Measurements from ENCODE around the gene TRA2B.
A peak's percentile ranks its signal among the peaks of the same experiment; 100 is the strongest.

TRA2B gene

DNA sequence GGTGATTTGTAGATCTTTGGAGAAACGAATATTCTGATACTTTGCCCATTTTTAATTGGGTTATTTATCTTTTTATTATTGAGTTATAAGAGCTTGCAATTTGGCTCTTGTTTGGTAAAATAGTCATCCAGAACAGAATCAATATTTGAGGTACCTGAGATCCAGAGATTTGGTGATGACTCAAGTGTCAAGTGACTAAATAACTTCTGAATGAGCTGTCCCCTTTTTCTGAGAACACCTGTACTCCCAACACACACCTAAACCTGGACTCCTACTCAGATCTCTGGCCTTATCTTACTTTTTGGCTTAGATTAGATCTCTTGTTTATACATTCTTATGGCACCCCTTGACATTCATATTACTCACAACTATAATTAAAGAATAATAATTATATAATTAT lies 3.1 kb upstream of the TRA2B start:
- TF ChIP-seq GLIS3 (CRISPR knock-in tag; IDR thresholded peaks at IDR 0.05) (no peak), ISL1 (CRISPR knock-in tag; IDR thresholded peaks at IDR 0.05) (no peak), TOX (CRISPR knock-in tag; IDR thresholded peaks at IDR 0.05; ENCODE audit: borderline replicate concordance) (no peak), ZNF70 (CRISPR knock-in tag; IDR thresholded peaks at IDR 0.05) (no peak)
- TF ChIP-seq, protein P1, sequence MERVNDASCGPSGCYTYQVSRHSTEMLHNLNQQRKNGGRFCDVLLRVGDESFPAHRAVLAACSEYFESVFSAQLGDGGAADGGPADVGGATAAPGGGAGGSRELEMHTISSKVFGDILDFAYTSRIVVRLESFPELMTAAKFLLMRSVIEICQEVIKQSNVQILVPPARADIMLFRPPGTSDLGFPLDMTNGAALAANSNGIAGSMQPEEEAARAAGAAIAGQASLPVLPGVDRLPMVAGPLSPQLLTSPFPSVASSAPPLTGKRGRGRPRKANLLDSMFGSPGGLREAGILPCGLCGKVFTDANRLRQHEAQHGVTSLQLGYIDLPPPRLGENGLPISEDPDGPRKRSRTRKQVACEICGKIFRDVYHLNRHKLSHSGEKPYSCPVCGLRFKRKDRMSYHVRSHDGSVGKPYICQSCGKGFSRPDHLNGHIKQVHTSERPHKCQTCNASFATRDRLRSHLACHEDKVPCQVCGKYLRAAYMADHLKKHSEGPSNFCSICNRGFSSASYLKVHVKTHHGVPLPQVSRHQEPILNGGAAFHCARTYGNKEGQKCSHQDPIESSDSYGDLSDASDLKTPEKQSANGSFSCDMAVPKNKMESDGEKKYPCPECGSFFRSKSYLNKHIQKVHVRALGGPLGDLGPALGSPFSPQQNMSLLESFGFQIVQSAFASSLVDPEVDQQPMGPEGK (CRISPR knock-in tag; IDR thresholded peaks at IDR 0.05; ENCODE audit: borderline replicate concordance) = no peak
- ATAC-seq = no peak

DNA sequence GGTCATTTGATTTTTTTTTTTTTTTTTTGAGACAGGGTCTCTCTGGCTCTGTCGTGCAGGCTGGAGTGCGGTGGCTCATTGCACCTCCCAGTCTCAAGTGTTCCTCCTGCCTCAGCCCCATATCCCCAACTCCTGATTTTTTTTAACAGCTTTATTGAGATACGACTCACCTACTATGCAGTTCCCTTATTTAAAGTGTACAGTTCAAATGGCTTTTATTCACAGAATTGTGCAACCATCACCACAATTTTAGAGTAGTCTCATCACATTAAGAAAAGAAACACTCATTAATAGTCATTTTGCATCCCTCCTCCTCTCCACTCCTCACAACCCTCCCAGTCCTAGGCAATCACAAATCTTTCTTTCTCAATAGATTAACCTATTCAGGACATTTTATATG lies 1.9 kb upstream of the TRA2B start:
- TF ChIP-seq SNAI2 (CRISPR knock-in tag; IDR thresholded peaks at IDR 0.05) (no peak), ZC3H10 (CRISPR knock-in tag; IDR thresholded peaks at IDR 0.05) (no peak), PPARA (CRISPR knock-in tag; IDR thresholded peaks at IDR 0.05; ENCODE audit: borderline replicate concordance) (no peak), OSR1 (CRISPR knock-in tag; IDR thresholded peaks at IDR 0.05) (no peak), TOX (CRISPR knock-in tag; IDR thresholded peaks at IDR 0.05; ENCODE audit: borderline replicate concordance) (no peak), ZNF565 (CRISPR knock-in tag; conservative IDR thresholded peaks at IDR 0.05; ENCODE audit: low read depth) (no peak), CSDC2 (CRISPR knock-in tag; IDR thresholded peaks at IDR 0.05) (no peak), ARNTL (CRISPR knock-in tag; IDR thresholded peaks at IDR 0.05; ENCODE audit: borderline replicate concordance, low read depth) (no peak), BACH2 (CRISPR knock-in tag; IDR thresholded peaks at IDR 0.05; ENCODE audit: borderline replicate concordance) (no peak), ISL1 (CRISPR knock-in tag; IDR thresholded peaks at IDR 0.05) (no peak)
- TF ChIP-seq, protein P2, sequence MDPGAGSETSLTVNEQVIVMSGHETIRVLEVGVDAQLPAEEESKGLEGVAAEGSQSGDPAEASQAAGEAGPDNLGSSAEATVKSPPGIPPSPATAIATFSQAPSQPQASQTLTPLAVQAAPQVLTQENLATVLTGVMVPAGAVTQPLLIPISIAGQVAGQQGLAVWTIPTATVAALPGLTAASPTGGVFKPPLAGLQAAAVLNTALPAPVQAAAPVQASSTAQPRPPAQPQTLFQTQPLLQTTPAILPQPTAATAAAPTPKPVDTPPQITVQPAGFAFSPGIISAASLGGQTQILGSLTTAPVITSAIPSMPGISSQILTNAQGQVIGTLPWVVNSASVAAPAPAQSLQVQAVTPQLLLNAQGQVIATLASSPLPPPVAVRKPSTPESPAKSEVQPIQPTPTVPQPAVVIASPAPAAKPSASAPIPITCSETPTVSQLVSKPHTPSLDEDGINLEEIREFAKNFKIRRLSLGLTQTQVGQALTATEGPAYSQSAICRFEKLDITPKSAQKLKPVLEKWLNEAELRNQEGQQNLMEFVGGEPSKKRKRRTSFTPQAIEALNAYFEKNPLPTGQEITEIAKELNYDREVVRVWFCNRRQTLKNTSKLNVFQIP (CRISPR knock-in tag; IDR thresholded peaks at IDR 0.05; ENCODE audit: borderline replicate concordance, low read depth) = no peak
- TF ChIP-seq, protein P3, sequence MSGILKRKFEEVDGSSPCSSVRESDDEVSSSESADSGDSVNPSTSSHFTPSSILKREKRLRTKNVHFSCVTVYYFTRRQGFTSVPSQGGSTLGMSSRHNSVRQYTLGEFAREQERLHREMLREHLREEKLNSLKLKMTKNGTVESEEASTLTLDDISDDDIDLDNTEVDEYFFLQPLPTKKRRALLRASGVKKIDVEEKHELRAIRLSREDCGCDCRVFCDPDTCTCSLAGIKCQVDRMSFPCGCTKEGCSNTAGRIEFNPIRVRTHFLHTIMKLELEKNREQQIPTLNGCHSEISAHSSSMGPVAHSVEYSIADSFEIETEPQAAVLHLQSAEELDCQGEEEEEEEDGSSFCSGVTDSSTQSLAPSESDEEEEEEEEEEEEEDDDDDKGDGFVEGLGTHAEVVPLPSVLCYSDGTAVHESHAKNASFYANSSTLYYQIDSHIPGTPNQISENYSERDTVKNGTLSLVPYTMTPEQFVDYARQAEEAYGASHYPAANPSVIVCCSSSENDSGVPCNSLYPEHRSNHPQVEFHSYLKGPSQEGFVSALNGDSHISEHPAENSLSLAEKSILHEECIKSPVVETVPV (CRISPR knock-in tag; IDR thresholded peaks at IDR 0.05) = no peak
- ATAC-seq = no peak

DNA sequence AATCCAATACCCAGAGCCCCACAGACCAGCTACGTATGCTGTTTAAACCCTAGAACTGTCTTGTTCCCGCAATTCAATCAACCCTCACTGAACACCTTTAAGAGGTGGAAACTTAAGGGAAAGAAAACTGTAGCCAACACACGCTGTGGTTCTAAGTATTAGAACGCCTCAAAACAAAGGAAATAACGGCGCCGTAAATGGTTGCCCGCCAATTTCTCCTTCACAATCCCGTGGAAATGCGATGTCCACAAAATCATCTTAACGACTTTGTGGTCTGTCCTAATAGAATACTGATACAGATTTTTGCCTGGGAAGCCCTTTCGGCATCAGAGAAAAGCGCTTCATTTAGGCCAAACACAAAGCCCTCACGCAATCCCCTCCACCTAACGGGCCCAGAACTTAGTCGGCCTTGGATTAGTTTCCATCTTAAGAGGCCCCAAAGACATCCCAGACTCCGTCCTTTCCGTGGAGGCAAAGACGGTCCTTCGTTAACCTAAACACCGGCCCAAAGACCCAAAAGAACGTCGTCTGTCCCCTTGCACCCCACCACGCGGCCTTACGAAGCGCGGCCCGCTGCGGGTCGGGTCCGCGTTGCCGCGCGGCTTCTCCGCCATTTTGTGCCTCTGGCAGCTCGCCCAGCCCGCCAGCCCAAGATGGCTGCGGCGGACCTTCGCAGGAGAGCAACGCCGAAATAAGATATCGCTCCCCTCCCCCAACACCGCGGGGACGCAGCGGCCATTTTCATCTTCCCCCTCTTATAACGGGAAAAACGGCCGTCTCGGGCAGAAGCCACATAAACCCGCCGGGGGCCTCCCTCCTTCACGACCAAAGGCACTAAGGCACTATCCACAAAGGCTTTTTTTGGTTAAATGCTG lies 763 bp downstream of the TRA2B start:
- no peak for TF ChIP-seq ZFP30 (CRISPR knock-in tag; IDR thresholded peaks at IDR 0.05)
- TF ChIP-seq RARB (CRISPR knock-in tag; IDR thresholded peaks at IDR 0.05) = no peak
- TF ChIP-seq, protein P4, sequence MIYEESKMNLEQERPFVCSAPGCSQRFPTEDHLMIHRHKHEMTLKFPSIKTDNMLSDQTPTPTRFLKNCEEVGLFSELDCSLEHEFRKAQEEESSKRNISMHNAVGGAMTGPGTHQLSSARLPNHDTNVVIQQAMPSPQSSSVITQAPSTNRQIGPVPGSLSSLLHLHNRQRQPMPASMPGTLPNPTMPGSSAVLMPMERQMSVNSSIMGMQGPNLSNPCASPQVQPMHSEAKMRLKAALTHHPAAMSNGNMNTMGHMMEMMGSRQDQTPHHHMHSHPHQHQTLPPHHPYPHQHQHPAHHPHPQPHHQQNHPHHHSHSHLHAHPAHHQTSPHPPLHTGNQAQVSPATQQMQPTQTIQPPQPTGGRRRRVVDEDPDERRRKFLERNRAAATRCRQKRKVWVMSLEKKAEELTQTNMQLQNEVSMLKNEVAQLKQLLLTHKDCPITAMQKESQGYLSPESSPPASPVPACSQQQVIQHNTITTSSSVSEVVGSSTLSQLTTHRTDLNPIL (CRISPR knock-in tag; IDR thresholded peaks at IDR 0.05; ENCODE audit: low read depth) = no peak
- TF ChIP-seq ZFP3 (CRISPR knock-in tag; IDR thresholded peaks at IDR 0.05) = no peak
- TF ChIP-seq, protein P1 (CRISPR knock-in tag; IDR thresholded peaks at IDR 0.05; ENCODE audit: borderline replicate concordance) = no peak
- 0 out of 2 replicates have a peak, but pooled peaks have one; percentile 26 for TF ChIP-seq CSDC2 (CRISPR knock-in tag; IDR thresholded peaks at IDR 0.05)
- TF ChIP-seq, protein P5, sequence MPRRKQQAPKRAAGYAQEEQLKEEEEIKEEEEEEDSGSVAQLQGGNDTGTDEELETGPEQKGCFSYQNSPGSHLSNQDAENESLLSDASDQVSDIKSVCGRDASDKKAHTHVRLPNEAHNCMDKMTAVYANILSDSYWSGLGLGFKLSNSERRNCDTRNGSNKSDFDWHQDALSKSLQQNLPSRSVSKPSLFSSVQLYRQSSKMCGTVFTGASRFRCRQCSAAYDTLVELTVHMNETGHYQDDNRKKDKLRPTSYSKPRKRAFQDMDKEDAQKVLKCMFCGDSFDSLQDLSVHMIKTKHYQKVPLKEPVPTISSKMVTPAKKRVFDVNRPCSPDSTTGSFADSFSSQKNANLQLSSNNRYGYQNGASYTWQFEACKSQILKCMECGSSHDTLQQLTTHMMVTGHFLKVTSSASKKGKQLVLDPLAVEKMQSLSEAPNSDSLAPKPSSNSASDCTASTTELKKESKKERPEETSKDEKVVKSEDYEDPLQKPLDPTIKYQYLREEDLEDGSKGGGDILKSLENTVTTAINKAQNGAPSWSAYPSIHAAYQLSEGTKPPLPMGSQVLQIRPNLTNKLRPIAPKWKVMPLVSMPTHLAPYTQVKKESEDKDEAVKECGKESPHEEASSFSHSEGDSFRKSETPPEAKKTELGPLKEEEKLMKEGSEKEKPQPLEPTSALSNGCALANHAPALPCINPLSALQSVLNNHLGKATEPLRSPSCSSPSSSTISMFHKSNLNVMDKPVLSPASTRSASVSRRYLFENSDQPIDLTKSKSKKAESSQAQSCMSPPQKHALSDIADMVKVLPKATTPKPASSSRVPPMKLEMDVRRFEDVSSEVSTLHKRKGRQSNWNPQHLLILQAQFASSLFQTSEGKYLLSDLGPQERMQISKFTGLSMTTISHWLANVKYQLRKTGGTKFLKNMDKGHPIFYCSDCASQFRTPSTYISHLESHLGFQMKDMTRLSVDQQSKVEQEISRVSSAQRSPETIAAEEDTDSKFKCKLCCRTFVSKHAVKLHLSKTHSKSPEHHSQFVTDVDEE (CRISPR knock-in tag; IDR thresholded peaks at IDR 0.05) = peak; percentile 32; the same call in 1 of the 2 replicates
- no peak for TF ChIP-seq ARNTL (CRISPR knock-in tag; IDR thresholded peaks at IDR 0.05; ENCODE audit: borderline replicate concordance, low read depth)
- TF ChIP-seq, protein P3 (CRISPR knock-in tag; IDR thresholded peaks at IDR 0.05) = 0 out of 2 replicates have a peak, but pooled peaks have one; percentile 56
- TF ChIP-seq OSR1 (CRISPR knock-in tag; IDR thresholded peaks at IDR 0.05) = no peak
- ATAC-seq = peak; percentile 80
